Effector CD8-positive, alpha-beta T cell (primary cell): ENCODE measurements around the gene MRGPRD.

Experiments used
- DNase-seq: peaks from one replicate; lab custom pipeline; 2025; lab: John Stamatoyannopoulos, UW

MRGPRD gene

DNA sequence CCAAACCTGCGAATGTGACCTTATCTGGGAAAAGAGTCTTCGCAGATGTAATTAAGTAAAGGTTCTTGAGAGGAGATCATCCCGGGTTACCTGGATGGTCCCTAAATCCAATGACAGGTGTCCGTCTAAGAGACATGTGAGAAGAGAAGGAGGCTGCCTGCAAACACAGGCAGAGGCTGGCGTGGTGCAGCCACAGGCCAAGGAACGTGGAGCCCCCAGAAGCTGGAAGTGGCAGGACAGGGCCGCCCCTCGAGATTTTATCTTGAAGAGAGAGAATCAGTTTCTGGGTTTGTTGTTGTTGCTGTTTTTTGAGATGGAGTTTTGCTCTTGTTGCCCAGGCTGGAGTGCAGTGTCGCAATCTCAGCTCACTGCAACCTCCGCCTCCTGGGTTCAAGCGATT lies 33.6 kb downstream of the MRGPRD start:
- DNase-seq = no peak

- DNase-seq = no peak
Observed at GRCh38 chr11:68946416-68947090, 34.2 kb downstream of the MRGPRD start.

GRCh38 chr11:68942751-68943271 lies 38.0 kb downstream of the MRGPRD start:
- DNase-seq = no peak

- no peak for DNase-seq
Observed at GRCh38 chr11:68942095-68942620, 38.6 kb downstream of the MRGPRD start.

DNA sequence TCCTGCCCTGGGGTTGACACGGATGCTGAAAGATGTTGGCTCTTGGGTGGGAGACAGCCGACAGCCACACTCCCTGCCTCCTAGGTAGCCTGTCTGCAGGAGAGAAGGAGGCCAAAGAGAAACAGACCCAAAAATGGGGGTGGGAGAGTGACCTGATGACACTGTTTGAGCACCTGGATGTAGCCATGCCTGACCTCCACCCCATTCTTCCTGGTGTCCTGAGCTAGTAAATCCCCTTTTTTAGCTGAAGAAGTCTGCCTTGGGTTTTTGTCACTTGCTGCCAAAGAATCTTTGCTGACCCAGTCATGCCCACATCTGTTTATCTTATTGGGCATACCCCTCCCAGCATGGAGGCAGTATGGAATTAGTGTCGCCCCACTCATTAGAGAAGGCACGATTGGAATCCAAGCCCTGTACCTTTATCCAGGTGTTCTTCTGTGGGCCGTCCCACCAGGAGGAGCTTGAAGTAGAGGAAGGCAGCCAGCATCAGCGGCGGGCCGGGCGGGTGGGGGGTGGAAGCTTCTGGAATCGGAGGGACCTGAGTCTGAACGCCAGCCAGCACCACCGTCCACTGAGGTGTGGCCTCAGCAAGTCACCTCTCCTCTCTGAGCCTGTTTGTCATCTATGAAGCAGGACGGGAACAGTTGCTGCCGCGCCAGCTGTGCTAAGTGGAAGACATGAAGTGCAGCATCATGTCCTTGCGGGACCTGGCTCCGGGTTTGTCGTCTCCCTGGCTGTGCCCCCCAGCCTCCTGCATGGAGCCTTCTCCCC lies 39.3 kb downstream of the MRGPRD start:
- no peak for DNase-seq

- no peak for DNase-seq
Observed at GRCh38 chr11:68940651-68941323, 40.0 kb downstream of the MRGPRD start.

DNA sequence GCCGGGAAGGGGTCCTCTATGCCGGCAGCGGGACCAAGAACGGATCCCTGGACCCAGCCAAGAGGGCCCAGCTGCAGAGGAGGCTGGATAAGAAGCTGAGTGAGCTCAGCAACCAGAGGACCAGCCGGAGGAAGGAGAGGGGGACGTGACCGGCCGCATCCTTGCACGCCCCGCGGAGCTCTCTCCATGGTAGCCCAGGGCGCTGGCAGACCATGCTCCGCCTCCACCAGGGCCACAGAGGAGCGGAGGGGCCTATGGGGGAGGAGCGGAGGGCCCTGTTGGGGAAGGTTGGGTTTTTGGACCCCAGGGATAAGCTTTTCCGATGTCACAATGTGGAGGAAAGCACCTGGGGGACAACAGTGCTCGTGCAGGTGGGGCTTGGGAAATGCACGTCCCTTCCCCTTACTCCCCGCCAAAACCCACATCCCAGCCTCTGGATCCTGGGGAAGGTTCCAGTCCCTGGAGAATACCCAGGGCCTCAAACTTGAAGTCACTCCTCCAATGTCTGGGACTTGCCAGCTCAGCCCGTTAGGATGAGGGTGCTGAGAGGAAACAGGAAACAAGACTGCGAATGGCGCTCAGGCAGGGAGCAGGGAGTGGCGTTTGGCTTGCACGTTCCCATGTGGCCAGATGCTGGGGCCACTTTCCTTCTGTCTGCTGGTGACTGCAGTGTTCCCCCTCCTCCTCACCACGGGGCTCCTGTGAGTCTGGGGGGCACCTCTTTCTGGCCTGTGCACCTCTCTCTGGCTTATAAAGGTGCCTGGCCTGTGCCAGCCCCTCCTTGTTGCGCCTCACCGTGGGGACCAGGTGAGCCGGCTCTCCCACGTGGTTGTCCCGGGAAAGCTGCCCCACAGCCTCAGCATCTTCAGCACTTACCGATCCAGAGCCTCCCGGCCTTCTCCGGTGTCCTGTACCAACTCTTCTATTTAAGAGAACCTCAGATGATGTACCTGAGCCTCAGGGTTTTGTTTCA lies 40.9 kb downstream of the MRGPRD start:
- no peak for DNase-seq

- DNase-seq = no peak
Observed at GRCh38 chr11:68938816-68939582, 41.8 kb downstream of the MRGPRD start.

DNA sequence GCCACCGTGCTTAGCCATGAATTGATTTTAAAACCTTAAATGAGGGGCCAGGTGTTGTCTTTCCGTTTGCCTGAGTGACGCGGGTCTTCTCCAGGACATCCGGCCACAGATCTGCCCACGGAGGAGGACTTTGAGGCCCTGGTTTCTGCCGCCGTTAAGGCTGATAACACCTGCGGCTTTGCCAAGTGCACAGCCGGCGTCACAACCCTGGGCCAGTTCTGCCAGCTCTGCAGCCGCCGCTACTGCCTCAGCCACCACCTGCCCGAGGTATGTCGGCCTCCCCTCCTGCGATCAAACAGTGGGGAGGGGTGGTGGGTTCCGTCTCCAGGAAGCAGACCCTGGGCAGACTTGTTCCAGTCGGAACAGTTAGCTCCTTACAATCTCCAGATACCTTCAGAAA lies 42.7 kb downstream of the MRGPRD start:
- no peak for DNase-seq

DNA sequence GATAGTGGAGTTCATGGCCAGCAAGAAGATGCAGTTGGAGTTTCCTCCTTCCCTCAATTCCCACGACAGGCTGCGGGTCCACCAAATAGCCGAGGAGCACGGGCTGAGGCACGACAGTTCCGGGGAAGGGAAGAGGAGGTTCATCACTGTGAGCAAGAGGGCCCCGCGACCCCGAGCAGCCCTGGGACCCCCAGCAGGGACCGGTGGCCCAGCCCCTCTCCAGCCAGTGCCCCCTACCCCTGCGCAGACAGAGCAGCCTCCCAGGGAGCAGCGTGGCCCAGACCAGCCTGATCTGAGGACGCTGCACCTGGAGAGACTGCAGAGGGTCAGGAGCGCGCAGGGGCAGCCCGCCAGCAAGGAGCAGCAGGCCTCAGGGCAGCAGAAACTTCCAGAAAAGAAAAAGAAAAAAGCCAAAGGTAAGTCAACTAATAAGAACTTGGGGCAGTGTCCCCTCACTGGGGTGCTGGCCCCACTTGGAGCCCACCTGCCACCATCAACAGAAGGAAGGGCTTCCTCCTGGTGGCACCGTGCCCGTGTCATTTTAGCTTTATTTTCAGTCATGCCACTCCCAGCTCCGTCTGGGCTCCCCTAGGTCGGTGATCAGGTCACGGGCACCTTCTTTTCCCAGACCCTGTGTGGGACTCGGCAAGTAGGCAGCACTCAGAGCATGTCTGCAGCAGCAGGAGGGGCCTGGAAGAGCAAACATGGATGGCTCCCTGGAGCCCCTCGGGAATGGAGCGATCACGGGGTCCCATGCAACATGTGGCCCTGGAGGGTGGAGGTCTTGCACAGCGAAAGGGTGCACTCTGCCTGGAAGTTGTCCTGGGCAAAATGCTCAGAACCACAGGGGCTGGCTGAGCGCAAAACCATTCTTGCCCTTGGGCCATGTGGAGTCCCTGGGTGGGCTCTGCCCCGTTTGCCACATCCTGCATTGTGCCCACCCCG lies 43.8 kb downstream of the MRGPRD start:
- DNase-seq = no peak

- no peak for DNase-seq
Observed at GRCh38 chr11:68936358-68936636, 44.5 kb downstream of the MRGPRD start.

DNA sequence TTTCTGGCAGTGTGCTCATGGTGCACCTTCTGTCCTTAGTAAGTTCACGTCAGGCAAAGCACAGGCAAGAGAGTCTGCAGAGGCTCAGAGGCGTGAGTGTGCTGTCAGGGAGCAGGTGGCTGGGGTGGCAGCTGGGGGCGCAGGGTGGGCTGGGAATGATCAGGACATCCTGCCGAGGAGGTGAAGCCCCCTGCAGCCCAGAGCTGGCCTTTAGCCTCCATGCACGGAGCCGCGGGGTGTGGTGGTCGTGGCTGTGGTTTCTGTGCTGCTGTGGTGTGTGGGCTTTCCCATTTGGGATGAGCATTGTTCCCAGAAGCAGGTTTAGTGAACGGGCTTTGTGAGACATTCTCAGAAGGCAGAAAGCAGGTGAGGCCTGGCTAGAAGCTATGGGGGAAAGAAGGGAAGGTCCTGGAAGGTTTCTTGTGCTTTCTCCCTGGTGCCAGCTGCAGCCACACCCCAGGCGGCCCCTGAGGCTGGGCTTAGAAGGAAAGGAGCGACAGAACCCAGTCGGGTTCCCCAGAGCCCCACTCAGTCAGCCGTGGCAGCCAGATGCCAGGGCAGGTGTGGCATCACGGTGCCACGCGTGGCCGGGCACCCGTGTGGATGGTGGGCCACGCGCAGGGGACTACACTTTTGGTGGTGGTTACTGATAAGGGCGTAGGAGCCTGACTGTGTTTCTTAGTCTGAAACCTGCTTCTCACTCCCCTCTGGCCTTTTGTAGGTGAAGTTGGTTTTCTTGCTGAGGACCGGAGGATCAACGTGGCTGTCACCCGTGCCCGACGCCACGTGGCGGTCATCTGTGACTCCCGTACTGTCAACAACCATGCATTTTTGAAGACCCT lies 45.0 kb downstream of the MRGPRD start:
- no peak for DNase-seq

DNA sequence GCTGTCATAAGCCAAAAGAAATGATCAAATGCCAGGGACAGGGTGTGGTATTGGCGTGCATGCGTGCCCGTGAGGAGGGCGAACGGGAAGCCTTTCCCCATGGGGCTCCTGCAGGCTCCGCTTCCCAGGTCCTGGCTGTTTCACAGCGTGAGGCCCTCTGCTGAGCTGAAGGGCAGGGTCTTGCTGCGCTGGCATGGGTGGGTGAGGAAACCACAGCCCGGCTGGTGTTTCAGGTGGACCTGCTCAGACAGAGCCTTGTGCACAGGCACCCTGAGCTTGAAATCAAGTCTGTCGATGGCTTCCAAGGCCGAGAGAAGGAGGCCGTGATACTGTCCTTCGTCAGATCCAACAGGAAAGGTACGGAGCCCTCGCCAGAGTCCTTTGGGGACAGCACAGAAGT lies 45.7 kb downstream of the MRGPRD start:
- no peak for DNase-seq

- no peak for DNase-seq
Observed at GRCh38 chr11:68934666-68935065, 46.1 kb downstream of the MRGPRD start.

GRCh38 chr11:68934321-68934645 lies 46.5 kb downstream of the MRGPRD start:
- no peak for DNase-seq

- DNase-seq = no peak
Observed at GRCh38 chr11:68933605-68934320, 47.0 kb downstream of the MRGPRD start.

DNA sequence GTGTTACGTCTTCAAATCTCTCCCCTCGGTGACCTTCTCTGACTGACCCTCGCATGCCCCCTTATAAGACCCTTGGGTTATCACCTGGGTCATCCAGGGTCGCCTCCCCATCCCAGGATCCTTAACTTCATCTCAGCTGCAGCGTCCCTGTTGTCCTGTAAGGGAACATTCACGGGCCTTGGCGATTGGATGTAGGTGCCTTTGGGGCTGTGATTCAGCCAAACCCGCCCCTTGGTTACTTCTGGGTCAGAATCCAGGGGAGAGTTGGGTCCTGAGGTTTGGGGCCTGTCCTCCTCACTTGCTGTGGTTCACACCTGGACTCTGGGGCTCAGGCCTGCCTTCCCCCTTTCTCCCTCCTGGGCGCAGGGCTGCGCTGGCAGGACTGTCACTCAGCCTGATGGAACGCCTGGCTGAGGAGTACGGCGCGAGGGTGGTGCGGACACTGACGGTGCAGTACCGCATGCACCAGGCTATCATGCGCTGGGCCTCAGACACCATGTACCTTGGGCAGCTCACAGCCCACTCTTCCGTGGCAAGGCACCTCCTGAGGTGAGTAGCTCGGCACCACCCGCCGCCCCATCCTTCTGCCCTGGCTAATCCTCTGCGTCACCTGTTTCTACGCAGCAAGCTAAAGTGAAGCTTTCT lies 47.7 kb downstream of the MRGPRD start:
- no peak for DNase-seq

DNA sequence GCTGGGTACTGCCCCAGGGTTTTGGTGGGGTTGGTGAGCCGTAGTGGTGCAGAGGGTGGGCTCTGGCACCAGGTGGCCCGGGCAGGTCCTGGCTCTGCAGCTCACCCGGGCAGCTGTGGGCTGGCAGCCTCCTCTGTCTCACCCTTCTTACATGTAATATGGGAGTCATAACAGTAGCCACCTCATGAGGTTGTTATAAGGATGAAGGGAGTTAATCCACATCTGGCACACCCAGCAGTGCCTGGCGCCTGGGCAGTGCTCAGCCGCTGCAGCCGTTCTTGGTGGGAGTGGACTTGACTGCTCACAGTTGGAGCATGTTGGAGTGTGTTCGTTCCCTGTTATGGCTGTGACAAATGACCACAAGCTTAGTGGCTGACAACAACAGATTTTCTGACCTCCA lies 48.4 kb downstream of the MRGPRD start:
- no peak for DNase-seq
